ENCODE measurements around the gene AVL9.

AVL9 gene

DNA sequence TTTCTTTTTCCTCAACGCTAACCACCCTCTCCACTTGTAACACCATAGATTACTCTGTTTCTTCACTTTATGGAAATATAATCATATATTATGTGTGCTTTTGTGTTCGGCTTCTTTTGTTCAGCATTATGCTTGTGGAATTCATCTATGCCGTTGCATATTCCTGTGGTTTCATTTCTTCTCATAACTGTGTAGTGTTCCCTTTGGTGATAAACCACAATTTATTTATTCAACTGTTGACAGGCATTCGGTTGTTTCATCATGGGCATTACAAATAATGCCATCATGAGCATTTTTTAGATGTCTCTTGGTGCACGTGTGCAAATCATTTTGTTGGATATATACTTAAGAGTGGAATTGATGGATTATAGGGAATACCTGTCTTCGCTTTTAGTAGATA lies 12.1 kb downstream of the AVL9 start:
- ATAC-seq (replicated peaks) (no peak), DNase-seq (no peak)
- Mint-ChIP-seq H3K27ac (no peak overlapping the region), H3K4me1 (peaks cover 36 to 52% of the 10 kb centered on the region in 2 donors), H3K36me3 (peaks cover 16 to 33% of the 10 kb centered on the region in 2 donors), H3K9me3 (no peaks in the 10 kb centered on the region), H3K27me3 (no peaks in the 10 kb centered on the region), H3K4me3 (no peak overlapping the region)

GRCh38 chr7:32511791-32512190 lies 16.5 kb downstream of the AVL9 start:
- Mint-ChIP-seq H3K9me3 (peaks cover 0 to 4% of the 10 kb centered on the region in 2 donors), H3K4me3 (no peak overlapping the region), H3K27ac (no peak overlapping the region), H3K4me1 (peaks cover 69 to 78% of the 10 kb centered on the region in 2 donors), H3K27me3 (no peaks in the 10 kb centered on the region), H3K36me3 (peaks cover 29 to 61% of the 10 kb centered on the region in 2 donors)
- DNase-seq (no peak), ATAC-seq (replicated peaks) (no peak)

DNA sequence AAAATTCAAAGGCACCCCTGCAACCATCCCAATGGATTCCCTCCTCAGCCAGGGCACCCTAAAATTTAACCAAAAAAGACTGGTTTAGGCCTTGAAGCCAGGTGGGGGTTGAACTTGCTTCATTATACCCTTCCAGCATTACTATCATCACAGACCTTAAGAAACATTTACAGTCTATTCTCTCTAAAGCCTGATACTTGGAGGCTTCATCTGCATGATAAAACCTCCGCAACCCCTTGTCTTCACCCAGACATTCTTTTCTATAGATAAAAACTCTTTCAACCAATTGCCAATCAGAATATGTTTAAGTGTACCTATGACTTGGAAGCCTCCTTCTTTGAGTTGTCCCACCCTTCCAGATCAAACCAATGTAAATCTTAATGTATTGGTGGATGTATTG lies 17.9 kb downstream of the AVL9 start:
- H3K4me1 Mint-ChIP-seq, result peaks cover 64 to 69% of the 10 kb centered on the region in 2 donors
- peaks cover 38 to 64% of the 10 kb centered on the region in 2 donors for H3K36me3 Mint-ChIP-seq
- H3K27me3 Mint-ChIP-seq, result no peaks in the 10 kb centered on the region
- peaks cover 0 to 6% of the 10 kb centered on the region in 2 donors for H3K9me3 Mint-ChIP-seq
- H3K4me3 Mint-ChIP-seq, result no peak overlapping the region
- peak overlapping the region; percentile 27 for H3K27ac Mint-ChIP-seq
- ATAC-seq (replicated peaks) (no peak), DNase-seq (no peak)

DNA sequence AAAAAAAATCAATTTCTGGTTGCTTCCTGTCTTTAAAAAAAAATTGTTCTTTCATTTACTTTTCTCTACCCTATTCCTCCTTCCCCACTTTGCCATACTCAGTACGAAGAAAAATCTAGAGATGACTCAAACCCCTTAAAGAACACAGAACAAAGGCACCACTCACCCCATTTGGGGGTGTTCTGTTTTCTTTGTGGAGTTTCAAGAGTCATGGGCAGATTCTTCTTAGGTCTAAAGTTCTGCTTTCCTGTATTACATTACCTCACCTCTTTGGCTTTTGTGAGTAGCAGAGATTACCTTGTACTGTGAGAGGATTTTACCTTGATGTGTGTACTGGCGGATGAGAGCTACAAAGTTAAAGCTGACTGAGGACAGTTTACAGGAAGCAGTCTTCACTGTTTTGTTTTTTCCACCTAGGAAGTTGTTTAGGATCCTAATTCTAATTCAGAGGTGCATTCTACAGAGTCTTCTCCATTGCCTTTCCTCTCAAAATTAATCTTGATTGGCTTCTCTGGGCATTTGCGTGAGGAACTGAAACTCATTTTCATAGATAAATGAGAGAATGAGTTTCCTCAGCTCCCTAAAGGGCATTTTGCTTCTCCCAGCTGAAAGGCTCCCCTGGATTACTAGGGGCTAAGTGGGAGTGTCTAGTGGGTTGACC lies 20.7 kb downstream of the AVL9 start:
- no peaks in the 10 kb centered on the region for H3K27me3 Mint-ChIP-seq
- peak overlapping the region; percentile 26 to 49 for H3K4me3 Mint-ChIP-seq
- peak; percentile 84 for ATAC-seq (replicated peaks)
- peak overlapping the region; percentile 56 for H3K27ac Mint-ChIP-seq
- peaks cover 50 to 68% of the 10 kb centered on the region in 2 donors for H3K36me3 Mint-ChIP-seq
- H3K4me1 Mint-ChIP-seq, result peaks cover 58 to 64% of the 10 kb centered on the region in 2 donors
- peaks cover 8% of the 10 kb centered on the region in 2 donors for H3K9me3 Mint-ChIP-seq
- peak; percentile 16 for DNase-seq

DNA sequence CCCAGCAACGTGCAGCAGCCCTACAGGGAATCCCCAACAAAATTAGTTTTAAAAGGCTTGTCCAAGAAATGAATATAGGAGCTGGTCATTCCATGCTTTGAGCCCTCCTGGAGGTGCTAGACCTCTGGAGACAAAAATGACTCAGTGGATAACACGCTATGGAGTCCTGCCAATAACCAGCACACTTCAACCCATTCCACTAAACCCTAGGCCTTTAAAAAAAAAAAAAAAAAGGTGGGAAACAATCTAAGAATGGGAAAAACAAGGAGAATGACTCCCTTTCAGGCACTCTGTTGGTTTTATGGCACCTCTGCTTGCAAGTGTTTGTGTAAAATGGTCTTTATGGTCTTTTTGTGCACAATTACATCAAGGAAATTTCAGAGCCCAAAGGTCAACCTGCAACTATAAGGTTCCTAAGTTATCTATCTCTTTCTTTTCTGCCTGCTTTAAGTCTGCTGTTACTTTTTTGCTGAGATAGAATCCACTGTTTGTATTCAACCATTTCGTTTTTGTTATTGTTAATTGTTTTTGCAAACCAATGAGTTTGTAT lies 21.3 kb downstream of the AVL9 start:
- Mint-ChIP-seq H3K36me3 (peaks cover 50 to 68% of the 10 kb centered on the region in 2 donors), H3K4me3 (no peak overlapping the region), H3K27ac (peak overlapping the region; percentile 62), H3K27me3 (no peaks in the 10 kb centered on the region), H3K9me3 (peaks cover 11 to 12% of the 10 kb centered on the region in 2 donors), H3K4me1 (peaks cover 52 to 58% of the 10 kb centered on the region in 2 donors)
- ATAC-seq (replicated peaks) (no peak), DNase-seq (no peak)

- no peak overlapping the region for H3K27ac Mint-ChIP-seq
- peaks cover 12 to 20% of the 10 kb centered on the region in 2 donors for H3K9me3 Mint-ChIP-seq
- DNase-seq, result no peak
- ATAC-seq (replicated peaks), result no peak
- H3K36me3 Mint-ChIP-seq, result peaks cover 55 to 71% of the 10 kb centered on the region in 2 donors
- H3K4me1 Mint-ChIP-seq, result peaks cover 34 to 38% of the 10 kb centered on the region in 2 donors
- H3K27me3 Mint-ChIP-seq, result no peaks in the 10 kb centered on the region
- H3K4me3 Mint-ChIP-seq, result no peak overlapping the region
Measured at GRCh38 chr7:32518534-32519140, 23.3 kb downstream of the AVL9 start.

- DNase-seq (peak; percentile 6), ATAC-seq (replicated peaks) (peak; percentile 57 to 60)
- Mint-ChIP-seq H3K9me3 (peaks cover 8 to 20% of the 10 kb centered on the region in 2 donors), H3K36me3 (peaks cover 46 to 67% of the 10 kb centered on the region in 2 donors), H3K27ac (peak overlapping the region; percentile 88), H3K4me3 (peak overlapping the region in 1 of 2 donors; percentile 50), H3K27me3 (no peaks in the 10 kb centered on the region), H3K4me1 (peaks cover 24 to 27% of the 10 kb centered on the region in 2 donors)
Measured at GRCh38 chr7:32519763-32520162, 24.5 kb downstream of the AVL9 start.

- Mint-ChIP-seq H3K4me3 (no peak overlapping the region), H3K27ac (peak overlapping the region; percentile 14), H3K27me3 (no peaks in the 10 kb centered on the region), H3K4me1 (peaks cover 6 to 7% of the 10 kb centered on the region in 2 donors), H3K9me3 (peaks cover 7 to 20% of the 10 kb centered on the region in 2 donors), H3K36me3 (peaks cover 33 to 43% of the 10 kb centered on the region in 2 donors)
- ATAC-seq (replicated peaks) (no peak), DNase-seq (no peak)
Measured at GRCh38 chr7:32522746-32523530, 27.6 kb downstream of the AVL9 start.

GRCh38 chr7:32524631-32525030 lies 29.3 kb downstream of the AVL9 start:
- Mint-ChIP-seq H3K36me3 (peaks cover 33 to 46% of the 10 kb centered on the region in 2 donors), H3K27ac (no peak overlapping the region), H3K27me3 (no peaks in the 10 kb centered on the region), H3K4me1 (peaks cover 6 to 18% of the 10 kb centered on the region in 2 donors), H3K4me3 (no peak overlapping the region), H3K9me3 (peaks cover 7 to 20% of the 10 kb centered on the region in 2 donors)
- ATAC-seq (replicated peaks) (no peak), DNase-seq (no peak)

DNA sequence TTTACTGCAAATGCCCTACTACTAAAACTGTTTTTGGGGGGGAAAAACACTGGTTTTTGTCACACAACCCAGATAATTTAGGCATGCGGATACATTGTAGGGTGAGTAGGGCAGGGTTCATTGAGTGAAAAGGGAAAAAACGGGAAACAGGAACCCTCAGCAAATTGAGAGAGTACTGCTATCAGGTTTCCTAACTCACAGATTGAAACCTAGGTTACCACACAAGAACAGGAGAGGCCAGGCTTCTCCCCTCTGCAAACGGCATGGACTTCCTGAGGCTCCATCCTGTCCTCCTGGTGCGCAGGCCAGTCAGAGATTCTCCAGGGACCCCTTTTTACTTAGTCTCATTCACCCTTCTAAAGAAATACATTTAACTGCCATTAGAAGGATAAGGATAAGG lies 30.6 kb downstream of the AVL9 start:
- no peak overlapping the region for H3K4me3 Mint-ChIP-seq
- H3K27me3 Mint-ChIP-seq, result no peaks in the 10 kb centered on the region
- DNase-seq, result no peak
- H3K36me3 Mint-ChIP-seq, result peaks cover 23 to 35% of the 10 kb centered on the region in 2 donors
- H3K4me1 Mint-ChIP-seq, result peaks cover 3 to 13% of the 10 kb centered on the region in 2 donors
- H3K9me3 Mint-ChIP-seq, result peaks cover 4 to 13% of the 10 kb centered on the region in 2 donors
- ATAC-seq (replicated peaks), result no peak
- H3K27ac Mint-ChIP-seq, result no peak overlapping the region

GRCh38 chr7:32531402-32531801 lies 36.1 kb downstream of the AVL9 start:
- Mint-ChIP-seq H3K27ac (no peak overlapping the region), H3K9me3 (no peaks in the 10 kb centered on the region), H3K27me3 (no peaks in the 10 kb centered on the region), H3K4me1 (peaks cover 11 to 27% of the 10 kb centered on the region in 2 donors), H3K4me3 (no peak overlapping the region), H3K36me3 (peaks cover 13 to 23% of the 10 kb centered on the region in 2 donors)
- ATAC-seq (replicated peaks), result no peak
- DNase-seq, result no peak

- H3K36me3 Mint-ChIP-seq, result peaks cover 13 to 23% of the 10 kb centered on the region in 2 donors
- peaks cover 15 to 27% of the 10 kb centered on the region in 2 donors for H3K4me1 Mint-ChIP-seq
- no peak overlapping the region for H3K4me3 Mint-ChIP-seq
- no peak for ATAC-seq (replicated peaks)
- H3K27ac Mint-ChIP-seq, result no peak overlapping the region
- H3K27me3 Mint-ChIP-seq, result no peaks in the 10 kb centered on the region
- H3K9me3 Mint-ChIP-seq, result no peaks in the 10 kb centered on the region
- DNase-seq, result no peak
Measured at GRCh38 chr7:32532086-32532485, 36.8 kb downstream of the AVL9 start.

GRCh38 chr7:32532716-32533115 lies 37.4 kb downstream of the AVL9 start:
- peak overlapping the region; percentile 31 for H3K27ac Mint-ChIP-seq
- DNase-seq, result no peak
- peaks cover 13 to 23% of the 10 kb centered on the region in 2 donors for H3K36me3 Mint-ChIP-seq
- peaks cover 15 to 26% of the 10 kb centered on the region in 2 donors for H3K4me1 Mint-ChIP-seq
- no peaks in the 10 kb centered on the region for H3K27me3 Mint-ChIP-seq
- no peaks in the 10 kb centered on the region for H3K9me3 Mint-ChIP-seq
- ATAC-seq (replicated peaks), result no peak
- peak overlapping the region in 1 of 2 donors; percentile 16 for H3K4me3 Mint-ChIP-seq
